WTC11 (cell line): ENCODE measurements around the gene FERMT1. TPM values are rescaled to one million over a fixed set of nuclear protein-coding genes. Genes with fewer than 3 reads are reported as not detected.

Source experiments
- ATAC-seq: fragments of 200-7000 bp; cut with Tn5 transposase; 2 replicates; pipeline ENCODE4 v1.10.0; 2021; ENCODE audit warnings: mild to moderate bottlenecking, moderate library complexity
- CTCF ChIA-PET: fragments of 300-600 bp; sonication (Branson Sonifier 250); formaldehyde crosslinking; loops from one replicate; lab custom pipeline; 2021; ENCODE audit warnings: antibody characterized with exemption; lab: Charles Lee
- POLR2A ChIA-PET: fragments of 350-600 bp; sonication (Branson Sonifier 250); formaldehyde crosslinking; loops from one replicate; lab custom pipeline; 2021; ENCODE audit warnings: antibody characterized with exemption; lab: Charles Lee
- DNase-seq: peaks from one replicate; pipeline ENCODE4 v3.0.0; 2021; ENCODE audit warnings: low spot score
- H3K27ac Mint-ChIP-seq: 2 replicates; pipeline ENCODE4 v1.8.0; 2021; ENCODE audit warnings: mixed read lengths
- H3K27me3 Mint-ChIP-seq: 2 replicates; pipeline ENCODE4 v1.8.0; 2021; ENCODE audit warnings: low read depth, mild to moderate bottlenecking, moderate library complexity, mixed read lengths
- H3K36me3 Mint-ChIP-seq: 2 replicates; pipeline ENCODE4 v1.8.0; 2021; ENCODE audit warnings: mixed read lengths
- H3K4me1 Mint-ChIP-seq: 2 replicates; pipeline ENCODE4 v1.8.0; 2022; ENCODE audit warnings: mixed read lengths
- H3K4me3 Mint-ChIP-seq: 2 replicates; pipeline ENCODE4 v1.8.0; 2021; ENCODE audit warnings: mild to moderate bottlenecking, moderate library complexity, mixed read lengths
- H3K9me3 Mint-ChIP-seq: 2 replicates; pipeline ENCODE4 v1.8.0; 2021; ENCODE audit warnings: mixed read lengths
- CBFB ChIP-seq: sonication (generic); formaldehyde crosslinking; IDR thresholded peaks from 2 replicates; pipeline ENCODE4 v1.8.1; 2022; ENCODE audit warnings: mild to moderate bottlenecking, low read depth, missing genetic modification reagents
- FOXJ3 ChIP-seq: sonication (generic); formaldehyde crosslinking; IDR thresholded peaks from 2 replicates; pipeline ENCODE4 v1.9.0; 2021; ENCODE audit warnings: missing genetic modification reagents, mild to moderate bottlenecking, borderline replicate concordance
- GRHL2 ChIP-seq: fragments of 250-450 bp; sonication (Bioruptor Pico); IDR thresholded peaks from 2 replicates; pipeline ENCODE4 v1.8.0; 2022; ENCODE audit warnings: mild to moderate bottlenecking, moderate library complexity; ENCODE audit not compliant: insufficient replicate concordance, severe bottlenecking
- NR3C1 ChIP-seq: sonication (generic); formaldehyde crosslinking; conservative IDR thresholded peaks from 2 replicates; pipeline ENCODE4 v1.8.1; 2023; ENCODE audit warnings: low read depth, mild to moderate bottlenecking, missing genetic modification reagents
- RELA ChIP-seq: sonication (generic); formaldehyde crosslinking; IDR thresholded peaks from 2 replicates; pipeline ENCODE4 v1.8.1; 2022; ENCODE audit warnings: missing genetic modification reagents, mild to moderate bottlenecking, borderline replicate concordance
- RORB ChIP-seq: fragments of 250-450 bp; sonication (Bioruptor Pico); IDR thresholded peaks from 2 replicates; pipeline ENCODE4 v1.9.0; 2021; ENCODE audit warnings: mild to moderate bottlenecking
- ZNF121 ChIP-seq: sonication (generic); formaldehyde crosslinking; IDR thresholded peaks from 2 replicates; pipeline ENCODE4 v1.8.0; 2023; ENCODE audit warnings: missing genetic modification reagents
- ZNF416 ChIP-seq: fragments of 250-450 bp; sonication (Bioruptor Pico); IDR thresholded peaks from 2 replicates; pipeline ENCODE4 v1.9.0; 2021; ENCODE audit warnings: mild to moderate bottlenecking, inconsistent platforms
- total RNA-seq: library from RNA; stranded (reverse); gene quantifications from 3 replicates; pipeline ENCODE4 v1.2.3, GENCODE V29; 2021
- TF ChIP-seq, protein P1 (sequence below): sonication (generic); formaldehyde crosslinking; IDR thresholded peaks from 2 replicates; pipeline ENCODE4 v1.8.0; 2023; ENCODE audit warnings: mild to moderate bottlenecking, missing genetic modification reagents
- TF ChIP-seq, protein P2 (sequence below): fragments of 250-450 bp; sonication (Bioruptor Pico); IDR thresholded peaks from 2 replicates; pipeline ENCODE4 v1.9.0; 2021; ENCODE audit warnings: mild to moderate bottlenecking
- TF ChIP-seq, protein P3 (sequence below): sonication (generic); formaldehyde crosslinking; IDR thresholded peaks from 2 replicates; pipeline ENCODE4 v1.8.1; 2023; ENCODE audit warnings: mild to moderate bottlenecking, missing genetic modification reagents, moderate library complexity
- TF ChIP-seq, protein P4 (sequence below): sonication (generic); formaldehyde crosslinking; IDR thresholded peaks from 2 replicates; pipeline ENCODE4 v1.8.1; 2022; ENCODE audit warnings: low read depth, missing genetic modification reagents, borderline replicate concordance
- TF ChIP-seq, protein P5 (sequence below): fragments of 250-450 bp; sonication (Bioruptor Pico); conservative IDR thresholded peaks from 2 replicates; pipeline ENCODE4 v1.9.0; 2021; ENCODE audit warnings: mild to moderate bottlenecking
- TF ChIP-seq, protein P6 (sequence below): sonication (generic); formaldehyde crosslinking; IDR thresholded peaks from 2 replicates; pipeline ENCODE4 v1.8.0; 2023; ENCODE audit warnings: missing genetic modification reagents
- TF ChIP-seq, protein P7 (sequence below): sonication (generic); formaldehyde crosslinking; IDR thresholded peaks from 2 replicates; pipeline ENCODE4 v1.8.1; 2023; ENCODE audit warnings: mild to moderate bottlenecking, missing genetic modification reagents, borderline replicate concordance

The FERMT1 gene
- total RNA-seq, 1 experiment from 2014 or later, result 23.0 TPM

DNA sequence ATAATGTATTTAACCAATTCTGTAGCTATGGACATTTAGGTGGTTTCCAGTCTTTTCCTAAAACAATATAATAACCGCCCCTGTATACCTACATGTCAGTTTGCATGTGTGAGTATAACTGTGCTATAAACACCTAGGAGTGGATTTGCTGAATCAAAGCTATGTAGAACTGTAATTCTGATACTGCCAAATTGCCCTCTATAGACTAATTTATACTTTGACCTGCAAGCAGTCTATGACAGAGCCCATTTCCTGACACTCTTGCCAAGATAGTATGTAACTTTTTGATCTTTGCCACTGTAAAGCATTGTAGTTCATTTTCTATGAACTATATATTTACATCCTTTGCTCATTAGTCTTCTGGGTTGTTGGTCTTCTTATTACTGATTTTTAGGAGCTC lies 19.5 kb downstream of the FERMT1 start:
- ChIA-PET POLR2A (no interaction called here), CTCF (no interaction called here)
- H3K27ac Mint-ChIP-seq, result no peak overlapping the region
- H3K9me3 Mint-ChIP-seq, result no peaks in the 10 kb centered on the region
- H3K36me3 Mint-ChIP-seq, result peaks cover 24% of the 10 kb centered on the region
- DNase-seq (no peak), ATAC-seq (no peak)
- no peak overlapping the region for H3K4me3 Mint-ChIP-seq
- H3K27me3 Mint-ChIP-seq, result no peaks in the 10 kb centered on the region
- H3K4me1 Mint-ChIP-seq, result no peaks in the 10 kb centered on the region
- TF ChIP-seq NR3C1 (CRISPR knock-in tag) (no peak), ZNF121 (no peak), ZNF416 (CRISPR knock-in tag) (no peak)
- TF ChIP-seq, protein P1, sequence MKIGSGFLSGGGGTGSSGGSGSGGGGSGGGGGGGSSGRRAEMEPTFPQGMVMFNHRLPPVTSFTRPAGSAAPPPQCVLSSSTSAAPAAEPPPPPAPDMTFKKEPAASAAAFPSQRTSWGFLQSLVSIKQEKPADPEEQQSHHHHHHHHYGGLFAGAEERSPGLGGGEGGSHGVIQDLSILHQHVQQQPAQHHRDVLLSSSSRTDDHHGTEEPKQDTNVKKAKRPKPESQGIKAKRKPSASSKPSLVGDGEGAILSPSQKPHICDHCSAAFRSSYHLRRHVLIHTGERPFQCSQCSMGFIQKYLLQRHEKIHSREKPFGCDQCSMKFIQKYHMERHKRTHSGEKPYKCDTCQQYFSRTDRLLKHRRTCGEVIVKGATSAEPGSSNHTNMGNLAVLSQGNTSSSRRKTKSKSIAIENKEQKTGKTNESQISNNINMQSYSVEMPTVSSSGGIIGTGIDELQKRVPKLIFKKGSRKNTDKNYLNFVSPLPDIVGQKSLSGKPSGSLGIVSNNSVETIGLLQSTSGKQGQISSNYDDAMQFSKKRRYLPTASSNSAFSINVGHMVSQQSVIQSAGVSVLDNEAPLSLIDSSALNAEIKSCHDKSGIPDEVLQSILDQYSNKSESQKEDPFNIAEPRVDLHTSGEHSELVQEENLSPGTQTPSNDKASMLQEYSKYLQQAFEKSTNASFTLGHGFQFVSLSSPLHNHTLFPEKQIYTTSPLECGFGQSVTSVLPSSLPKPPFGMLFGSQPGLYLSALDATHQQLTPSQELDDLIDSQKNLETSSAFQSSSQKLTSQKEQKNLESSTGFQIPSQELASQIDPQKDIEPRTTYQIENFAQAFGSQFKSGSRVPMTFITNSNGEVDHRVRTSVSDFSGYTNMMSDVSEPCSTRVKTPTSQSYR, result no peak
- TF ChIP-seq, protein P2, sequence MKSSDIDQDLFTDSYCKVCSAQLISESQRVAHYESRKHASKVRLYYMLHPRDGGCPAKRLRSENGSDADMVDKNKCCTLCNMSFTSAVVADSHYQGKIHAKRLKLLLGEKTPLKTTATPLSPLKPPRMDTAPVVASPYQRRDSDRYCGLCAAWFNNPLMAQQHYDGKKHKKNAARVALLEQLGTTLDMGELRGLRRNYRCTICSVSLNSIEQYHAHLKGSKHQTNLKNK (CRISPR knock-in tag), result no peak
- TF ChIP-seq, protein P3, sequence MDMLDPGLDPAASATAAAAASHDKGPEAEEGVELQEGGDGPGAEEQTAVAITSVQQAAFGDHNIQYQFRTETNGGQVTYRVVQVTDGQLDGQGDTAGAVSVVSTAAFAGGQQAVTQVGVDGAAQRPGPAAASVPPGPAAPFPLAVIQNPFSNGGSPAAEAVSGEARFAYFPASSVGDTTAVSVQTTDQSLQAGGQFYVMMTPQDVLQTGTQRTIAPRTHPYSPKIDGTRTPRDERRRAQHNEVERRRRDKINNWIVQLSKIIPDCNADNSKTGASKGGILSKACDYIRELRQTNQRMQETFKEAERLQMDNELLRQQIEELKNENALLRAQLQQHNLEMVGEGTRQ (CRISPR knock-in tag), result no peak
- TF ChIP-seq, protein P4, sequence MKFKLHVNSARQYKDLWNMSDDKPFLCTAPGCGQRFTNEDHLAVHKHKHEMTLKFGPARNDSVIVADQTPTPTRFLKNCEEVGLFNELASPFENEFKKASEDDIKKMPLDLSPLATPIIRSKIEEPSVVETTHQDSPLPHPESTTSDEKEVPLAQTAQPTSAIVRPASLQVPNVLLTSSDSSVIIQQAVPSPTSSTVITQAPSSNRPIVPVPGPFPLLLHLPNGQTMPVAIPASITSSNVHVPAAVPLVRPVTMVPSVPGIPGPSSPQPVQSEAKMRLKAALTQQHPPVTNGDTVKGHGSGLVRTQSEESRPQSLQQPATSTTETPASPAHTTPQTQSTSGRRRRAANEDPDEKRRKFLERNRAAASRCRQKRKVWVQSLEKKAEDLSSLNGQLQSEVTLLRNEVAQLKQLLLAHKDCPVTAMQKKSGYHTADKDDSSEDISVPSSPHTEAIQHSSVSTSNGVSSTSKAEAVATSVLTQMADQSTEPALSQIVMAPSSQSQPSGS (CRISPR knock-in tag), result no peak
- TF ChIP-seq, protein P5, sequence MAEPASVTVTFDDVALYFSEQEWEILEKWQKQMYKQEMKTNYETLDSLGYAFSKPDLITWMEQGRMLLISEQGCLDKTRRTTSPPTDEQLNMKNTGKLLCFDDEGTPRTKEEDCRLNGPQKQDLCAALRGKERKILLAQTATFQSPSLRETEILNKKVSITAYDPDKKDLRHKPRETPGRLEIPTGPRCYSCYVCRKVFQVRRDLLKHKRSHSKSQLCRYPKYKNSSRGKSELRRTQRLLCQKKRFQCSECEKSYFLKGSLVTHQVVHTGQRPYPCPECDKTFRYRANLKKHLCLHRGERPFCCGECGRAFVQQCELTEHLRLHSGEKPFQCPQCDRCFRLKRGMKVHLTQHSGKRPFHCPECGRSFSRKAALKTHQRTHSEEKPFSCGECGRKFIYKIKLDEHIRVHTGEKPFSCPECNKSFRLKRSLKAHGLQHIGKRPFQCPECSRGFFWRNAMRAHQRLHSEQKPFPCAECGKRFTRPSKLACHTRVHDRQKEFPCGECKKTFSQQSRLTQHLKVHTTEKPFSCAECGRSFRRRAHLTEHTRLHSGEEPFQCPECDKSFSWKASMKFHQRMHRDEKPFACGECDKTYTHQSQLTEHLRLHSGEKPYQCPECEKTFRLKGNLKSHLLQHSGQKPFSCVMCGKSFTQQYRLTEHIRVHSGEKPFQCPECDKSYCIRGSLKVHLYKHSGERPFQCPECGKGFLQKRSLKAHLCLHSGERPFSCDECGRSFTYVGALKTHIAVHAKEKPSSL (CRISPR knock-in tag), result no peak
- TF ChIP-seq, protein P6, sequence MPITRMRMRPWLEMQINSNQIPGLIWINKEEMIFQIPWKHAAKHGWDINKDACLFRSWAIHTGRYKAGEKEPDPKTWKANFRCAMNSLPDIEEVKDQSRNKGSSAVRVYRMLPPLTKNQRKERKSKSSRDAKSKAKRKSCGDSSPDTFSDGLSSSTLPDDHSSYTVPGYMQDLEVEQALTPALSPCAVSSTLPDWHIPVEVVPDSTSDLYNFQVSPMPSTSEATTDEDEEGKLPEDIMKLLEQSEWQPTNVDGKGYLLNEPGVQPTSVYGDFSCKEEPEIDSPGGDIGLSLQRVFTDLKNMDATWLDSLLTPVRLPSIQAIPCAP (CRISPR knock-in tag), result no peak

DNA sequence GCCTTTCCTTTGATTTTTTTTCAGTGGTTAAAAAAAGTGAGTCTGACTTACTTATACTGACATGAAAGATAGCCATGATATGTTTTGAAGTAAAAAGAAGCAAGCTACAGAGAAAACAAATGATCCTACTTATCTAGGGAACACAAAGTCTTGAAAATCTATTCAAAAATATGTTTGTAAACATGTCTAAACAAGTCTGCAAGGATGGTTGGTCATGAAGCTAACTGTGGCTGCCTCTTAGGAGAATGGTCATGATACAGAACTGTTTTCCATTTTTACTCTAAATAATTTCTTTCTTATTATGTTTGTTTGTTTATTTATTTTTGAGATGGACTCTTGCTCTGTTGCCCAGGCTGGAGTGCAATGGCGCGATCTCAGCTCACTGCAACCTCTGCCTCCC lies 21.5 kb downstream of the FERMT1 start:
- ChIA-PET POLR2A (no interaction called here), CTCF (interaction anchor here (0.6 kb wide), 1 partner anchor 470 kb away, joined by 3 read pairs; no protein-coding TSS in a partner anchor)
- H3K9me3 Mint-ChIP-seq, result no peaks in the 10 kb centered on the region
- no peak overlapping the region for H3K4me3 Mint-ChIP-seq
- no peak for DNase-seq
- H3K27me3 Mint-ChIP-seq, result no peaks in the 10 kb centered on the region
- no peak for ATAC-seq
- TF ChIP-seq GRHL2 (CRISPR knock-in tag) (no peak), RORB (CRISPR knock-in tag) (no peak), RELA (CRISPR knock-in tag) (no peak), CBFB (CRISPR knock-in tag) (no peak), FOXJ3 (CRISPR knock-in tag) (no peak)
- TF ChIP-seq, protein P2 (CRISPR knock-in tag), result no peak
- TF ChIP-seq, protein P7, sequence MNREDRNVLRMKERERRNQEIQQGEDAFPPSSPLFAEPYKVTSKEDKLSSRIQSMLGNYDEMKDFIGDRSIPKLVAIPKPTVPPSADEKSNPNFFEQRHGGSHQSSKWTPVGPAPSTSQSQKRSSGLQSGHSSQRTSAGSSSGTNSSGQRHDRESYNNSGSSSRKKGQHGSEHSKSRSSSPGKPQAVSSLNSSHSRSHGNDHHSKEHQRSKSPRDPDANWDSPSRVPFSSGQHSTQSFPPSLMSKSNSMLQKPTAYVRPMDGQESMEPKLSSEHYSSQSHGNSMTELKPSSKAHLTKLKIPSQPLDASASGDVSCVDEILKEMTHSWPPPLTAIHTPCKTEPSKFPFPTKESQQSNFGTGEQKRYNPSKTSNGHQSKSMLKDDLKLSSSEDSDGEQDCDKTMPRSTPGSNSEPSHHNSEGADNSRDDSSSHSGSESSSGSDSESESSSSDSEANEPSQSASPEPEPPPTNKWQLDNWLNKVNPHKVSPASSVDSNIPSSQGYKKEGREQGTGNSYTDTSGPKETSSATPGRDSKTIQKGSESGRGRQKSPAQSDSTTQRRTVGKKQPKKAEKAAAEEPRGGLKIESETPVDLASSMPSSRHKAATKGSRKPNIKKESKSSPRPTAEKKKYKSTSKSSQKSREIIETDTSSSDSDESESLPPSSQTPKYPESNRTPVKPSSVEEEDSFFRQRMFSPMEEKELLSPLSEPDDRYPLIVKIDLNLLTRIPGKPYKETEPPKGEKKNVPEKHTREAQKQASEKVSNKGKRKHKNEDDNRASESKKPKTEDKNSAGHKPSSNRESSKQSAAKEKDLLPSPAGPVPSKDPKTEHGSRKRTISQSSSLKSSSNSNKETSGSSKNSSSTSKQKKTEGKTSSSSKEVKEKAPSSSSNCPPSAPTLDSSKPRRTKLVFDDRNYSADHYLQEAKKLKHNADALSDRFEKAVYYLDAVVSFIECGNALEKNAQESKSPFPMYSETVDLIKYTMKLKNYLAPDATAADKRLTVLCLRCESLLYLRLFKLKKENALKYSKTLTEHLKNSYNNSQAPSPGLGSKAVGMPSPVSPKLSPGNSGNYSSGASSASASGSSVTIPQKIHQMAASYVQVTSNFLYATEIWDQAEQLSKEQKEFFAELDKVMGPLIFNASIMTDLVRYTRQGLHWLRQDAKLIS, result no peak
- H3K4me1 Mint-ChIP-seq, result no peaks in the 10 kb centered on the region
- H3K27ac Mint-ChIP-seq, result peak overlapping the region; percentile 49; the same call in 1 of the 2 replicates
- peaks cover 25% of the 10 kb centered on the region for H3K36me3 Mint-ChIP-seq
